ENCODE results near the gene TBC1D22A.

GRCh38 chr22:47064016-47064415 lies 301.6 kb downstream of the TBC1D22A start:
- TF ChIP-seq CTCF (IDR thresholded peaks at IDR 0.05; ENCODE audit: low read depth, low read length) (no peak), EZH2phosphoT487 (IDR thresholded peaks at IDR 0.05; ENCODE audit: low read depth) (no peak)

Measured in OCI-LY3 (cell line).